Sigmoid colon (tissue), 7 donors: ENCODE data around the gene HNRNPAB. TPM values are rescaled to one million over a fixed set of nuclear protein-coding genes. Genes with fewer than 3 reads are reported as not detected.
A peak's percentile ranks its signal among the peaks of the same experiment; 100 is the strongest.

ENCODE experiments used
- DNase-seq: peaks from one replicate; pipeline ENCODE4 v3.0.0-alpha.2; 2019
- H3K27ac ChIP-seq, 4 donors: fragments of 200-600 bp; sonication (generic); one replicate each; pipeline ENCODE4 v1.5.1; 2016 to 2019; ENCODE audit warnings: mild to moderate bottlenecking in 1 of 4
- H3K27me3 ChIP-seq, 3 donors: fragments of 200-600 bp; sonication (generic); one replicate each; pipeline ENCODE4 v1.5.1; 2019; ENCODE audit warnings: mild to moderate bottlenecking in 1 of 3
- H3K36me3 ChIP-seq, 4 donors: fragments of 200-600 bp; sonication (generic); one replicate each; pipeline ENCODE4 v1.5.1; 2016 to 2019
- H3K4me1 ChIP-seq, 4 donors: fragments of 200-600 bp; sonication (generic); one replicate each; pipeline ENCODE4 v1.5.1; 2017 to 2019
- H3K4me3 ChIP-seq, 4 donors: fragments of 200-600 bp; sonication (generic); one replicate each; pipeline ENCODE4 v1.5.1; 2017 to 2019; ENCODE audit warnings: mild to moderate bottlenecking in 2 of 4, moderate library complexity in 1 of 4
- H3K9me3 ChIP-seq, 4 donors: fragments of 200-600 bp in 3 of 4; sonication (generic) in 3 of 4; one replicate each; pipeline versions ENCODE4 v1.5.1 to v1.6.1; 2013 to 2019
- EP300 ChIP-seq, 4 donors: sonication (generic); formaldehyde crosslinking; IDR thresholded peaks; one replicate each; pipeline ENCODE4 v1.6.1; 2017; ENCODE audit warnings: antibody characterized with exemption in 4 of 4
- POLR2A ChIP-seq, 2 donors: fragments of 450-650 bp; IDR thresholded peaks; one replicate each; pipeline ENCODE4 v1.6.1; 2016; ENCODE audit warnings: antibody characterized with exemption in 2 of 2, mild to moderate bottlenecking in 2 of 2, moderate library complexity in 2 of 2
- POLR2AphosphoS5 ChIP-seq, 4 donors: sonication (generic); formaldehyde crosslinking; IDR thresholded peaks; one replicate each; pipeline ENCODE4 v1.6.1; 2017; ENCODE audit warnings: antibody characterized with exemption in 4 of 4
- WGBS, 2 donors: extraction: QIAGEN DNeasy Blood & Tissue Kit; methylation state at CpG; one replicate each; pipeline ENCODE4 v1.1.7; 2013; 5-methylcytosine and 5-hydroxymethylcytosine counted together
- intact Hi-C: fragments of 100-400 bp; cut with DNase I; formaldehyde crosslinking; loops from one replicate; pipeline ENCODE4 v1.15.1; 2023
- polyA plus RNA-seq, 3 donors: library from polyadenylated mRNA; stranded (reverse); fragments of 200-250 nt; gene quantifications; one replicate each; pipeline ENCODE4 v1.2.3, GENCODE V29; 2013
- total RNA-seq, 4 donors: library from RNA; depleted of rRNA; stranded (reverse); fragments of >200 nt; gene quantifications; one replicate each; pipeline ENCODE4 v1.1.0, GENCODE V29; 2016
- TF ChIP-seq, protein P1 (sequence below), 4 experiments: fragments of 450-650 bp in 3 of 4; fragments of 200-600 bp in 1 of 4; IDR thresholded peaks; one replicate each; pipeline ENCODE4 v1.5.1; 2016 to 2019; ENCODE audit warnings: antibody characterized with exemption in 4 of 4, mild to moderate bottlenecking in 3 of 4, moderate library complexity in 2 of 4
- donor health status: healthy with polysubstance abuse.
- donor health status: Bipolar disorder and iron deficiency.
- donor health status: healthy.

Gene HNRNPAB
- total RNA-seq (100 to 1,000 TPM in 1 of 4 donors, 10 to 100 TPM in 3; 77.8 to 101 (median 83.0) TPM), polyA plus RNA-seq (100 to 1,000 TPM; 212 to 227 (median 219) TPM)

DNA sequence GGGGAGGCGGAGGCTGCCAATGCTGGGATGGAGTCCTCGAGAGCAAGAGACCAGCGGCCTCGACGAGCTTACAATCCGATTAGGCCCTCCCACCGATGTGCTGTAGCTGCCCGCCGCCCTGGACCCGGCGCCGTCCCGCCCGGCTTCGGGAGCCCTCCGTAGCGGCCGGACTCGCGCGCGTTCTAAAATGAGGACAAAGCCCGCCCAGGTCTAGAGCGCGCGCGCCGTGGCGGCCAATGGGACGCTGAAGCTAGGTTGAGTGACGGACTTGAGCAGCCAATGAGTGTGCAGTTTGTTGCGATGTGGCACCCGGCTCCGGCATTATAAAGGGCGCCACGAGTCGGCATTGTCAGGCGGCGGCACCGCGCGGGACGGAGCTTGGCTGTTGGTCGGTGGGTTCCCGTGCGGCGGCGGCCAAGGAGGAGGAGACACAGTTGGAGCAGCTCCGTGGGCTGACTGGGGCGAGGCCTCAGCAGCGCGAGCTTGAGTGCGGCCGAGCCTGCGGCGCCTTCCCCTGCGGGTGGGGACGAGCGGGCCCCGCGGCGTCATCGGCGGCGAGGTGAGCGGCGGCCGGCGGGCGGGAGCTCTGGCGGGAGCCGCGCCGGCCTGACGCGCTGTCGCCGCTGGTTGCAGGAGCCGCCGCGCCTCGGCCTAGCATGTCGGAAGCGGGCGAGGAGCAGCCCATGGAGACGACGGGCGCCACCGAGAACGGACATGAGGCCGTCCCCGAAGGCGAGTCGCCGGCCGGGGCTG lies at the start of gene HNRNPAB:
Gene HNRNPAB (plus strand): TSS at position 352 of the 753 bp plus-strand sequence. CDS start 305 bp downstream, at position 657.
- TF ChIP-seq POLR2A (IDR thresholded peaks at IDR 0.05) (peak; percentile 96 to 98), EP300 (IDR thresholded peaks at IDR 0.05) (no peak), POLR2AphosphoS5 (IDR thresholded peaks at IDR 0.05) (peak; percentile 99 to 100 (median 100))
- 0% methylated on average over 96 of the region's 96 CpGs for WGBS, 2 donors
- Histone ChIP-seq H3K36me3 (peaks cover 10 to 32% (median 25%) of the 10 kb centered on the region in 4 donors), H3K4me1 (peaks cover 0 to 28% (median 22%) of the 10 kb centered on the region in 4 donors), H3K27ac (peak within 1 kb of the TSS; percentile 93 to 97 (median 96)), H3K9me3 (no peaks in the 10 kb centered on the region), H3K27me3 (no peaks in the 10 kb centered on the region), H3K4me3 (peak within 1 kb of the TSS; percentile 71 to 99 (median 86))
- intact Hi-C loops, result loop anchor here (2.0 to 10.0 kb wide), 2 partner anchors 28 to 1350 kb away; partner anchors contain the start of genes PHYKPL and RUFY1
- DNase-seq, result peak; percentile 98

DNA sequence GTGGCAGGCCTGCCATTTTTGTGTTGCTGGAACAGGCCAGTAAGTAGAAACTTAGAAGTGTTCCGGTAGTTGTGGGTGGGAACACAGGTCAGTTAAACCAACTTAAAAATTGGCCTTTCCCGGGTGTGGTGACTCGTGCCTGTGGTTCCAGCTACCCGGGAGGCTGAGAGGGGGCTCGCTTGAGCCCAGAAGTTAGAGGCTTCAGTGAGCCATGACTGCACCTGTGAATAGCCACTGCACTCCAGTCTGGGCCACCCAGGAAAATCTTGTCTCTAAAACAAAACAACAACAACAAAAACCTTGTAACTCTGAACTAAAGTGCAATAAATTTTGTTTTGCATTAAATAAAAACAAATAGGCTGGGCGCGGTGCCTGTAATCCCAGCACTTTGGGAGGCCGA lies 49.3 kb upstream of the HNRNPAB start:
- H3K4me3 ChIP-seq, result no peak overlapping the region

DNA sequence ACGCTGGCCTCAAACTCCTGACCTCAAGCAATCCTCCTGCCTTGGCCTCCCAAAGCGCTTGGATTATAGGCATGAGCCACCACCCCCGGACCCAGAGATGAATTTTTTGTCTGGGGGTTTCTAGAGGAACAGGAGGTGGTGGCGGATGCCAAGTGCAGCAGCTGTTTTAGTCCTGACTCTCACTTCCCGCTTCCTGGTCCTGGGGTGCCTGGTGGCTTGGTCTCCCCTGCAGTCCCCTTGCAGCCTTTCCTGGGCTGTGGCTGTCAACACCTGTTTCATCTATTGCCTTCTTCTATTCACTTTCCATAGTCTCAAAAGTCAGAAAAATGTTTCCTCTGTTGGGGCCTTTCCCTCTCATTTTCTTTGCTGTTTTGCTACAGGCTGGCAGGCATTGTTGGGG lies 44.2 kb upstream of the HNRNPAB start:
- no peak overlapping the region for H3K4me3 ChIP-seq
- peaks cover 0 to 9% (median 9%) of the 10 kb centered on the region in 4 donors for H3K4me1 ChIP-seq
- H3K27me3 ChIP-seq, result peaks cover 0 to 22% (median 8%) of the 10 kb centered on the region in 3 donors
- no peak overlapping the region for H3K27ac ChIP-seq
- WGBS, 2 donors, result 86 to 87% methylated on average over 5 of the region's 5 CpGs
- no peak for TF ChIP-seq POLR2A (IDR thresholded peaks at IDR 0.05)
- no peak for TF ChIP-seq POLR2AphosphoS5 (IDR thresholded peaks at IDR 0.05)
- TF ChIP-seq EP300 (IDR thresholded peaks at IDR 0.05), result no peak
- TF ChIP-seq, protein P1, sequence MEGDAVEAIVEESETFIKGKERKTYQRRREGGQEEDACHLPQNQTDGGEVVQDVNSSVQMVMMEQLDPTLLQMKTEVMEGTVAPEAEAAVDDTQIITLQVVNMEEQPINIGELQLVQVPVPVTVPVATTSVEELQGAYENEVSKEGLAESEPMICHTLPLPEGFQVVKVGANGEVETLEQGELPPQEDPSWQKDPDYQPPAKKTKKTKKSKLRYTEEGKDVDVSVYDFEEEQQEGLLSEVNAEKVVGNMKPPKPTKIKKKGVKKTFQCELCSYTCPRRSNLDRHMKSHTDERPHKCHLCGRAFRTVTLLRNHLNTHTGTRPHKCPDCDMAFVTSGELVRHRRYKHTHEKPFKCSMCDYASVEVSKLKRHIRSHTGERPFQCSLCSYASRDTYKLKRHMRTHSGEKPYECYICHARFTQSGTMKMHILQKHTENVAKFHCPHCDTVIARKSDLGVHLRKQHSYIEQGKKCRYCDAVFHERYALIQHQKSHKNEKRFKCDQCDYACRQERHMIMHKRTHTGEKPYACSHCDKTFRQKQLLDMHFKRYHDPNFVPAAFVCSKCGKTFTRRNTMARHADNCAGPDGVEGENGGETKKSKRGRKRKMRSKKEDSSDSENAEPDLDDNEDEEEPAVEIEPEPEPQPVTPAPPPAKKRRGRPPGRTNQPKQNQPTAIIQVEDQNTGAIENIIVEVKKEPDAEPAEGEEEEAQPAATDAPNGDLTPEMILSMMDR (IDR thresholded peaks at IDR 0.05), result no peak
- intact Hi-C loops, result loop anchor here (5.0 kb wide), 1 partner anchor 38 kb away; no protein-coding TSS in a partner anchor
- H3K36me3 ChIP-seq, result no peaks in the 10 kb centered on the region
- H3K9me3 ChIP-seq, result no peaks in the 10 kb centered on the region
- DNase-seq, result no peak

More for the DNA sequence above, 49.3 kb upstream of the HNRNPAB start:
- 74 to 81% methylated on average over 8 of the region's 8 CpGs for WGBS, 2 donors
- TF ChIP-seq, protein P1 (IDR thresholded peaks at IDR 0.05), result no peak
- TF ChIP-seq EP300 (IDR thresholded peaks at IDR 0.05) (no peak), POLR2AphosphoS5 (IDR thresholded peaks at IDR 0.05) (no peak), POLR2A (IDR thresholded peaks at IDR 0.05) (no peak)
- peaks cover 0 to 28% (median 18%) of the 10 kb centered on the region in 4 donors for H3K4me1 ChIP-seq
- no peaks in the 10 kb centered on the region for H3K9me3 ChIP-seq
- H3K27ac ChIP-seq, result no peak overlapping the region
- peaks cover 0 to 16% (median 4%) of the 10 kb centered on the region in 4 donors for H3K36me3 ChIP-seq
- intact Hi-C loops, result no loop called here
- no peaks in the 10 kb centered on the region for H3K27me3 ChIP-seq
- DNase-seq, result no peak

DNA sequence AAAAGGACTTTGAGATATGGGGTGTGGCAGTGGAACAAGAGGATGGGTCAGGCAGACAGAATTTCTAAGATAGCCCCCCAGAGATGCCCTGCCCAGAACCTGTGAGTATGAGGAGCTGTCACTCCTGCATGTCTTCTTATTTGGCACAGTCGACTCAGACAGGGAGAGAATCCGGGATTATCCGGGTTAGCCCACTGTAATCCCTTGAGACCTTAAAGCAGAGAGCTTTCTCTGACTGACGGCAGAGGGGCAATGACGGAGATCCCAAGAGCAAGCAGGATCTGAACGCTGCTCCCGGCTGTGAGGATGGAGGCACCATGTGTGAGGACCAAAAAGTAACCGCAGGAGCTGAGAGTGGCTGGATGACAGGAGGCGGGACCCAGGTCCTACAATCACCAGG lies 41.9 kb upstream of the HNRNPAB start:
- no peak for DNase-seq
- intact Hi-C loops, result loop anchor here (5.0 kb wide), 1 partner anchor 40 kb away; no protein-coding TSS in a partner anchor
- H3K4me3 ChIP-seq, result no peak overlapping the region
- H3K27me3 ChIP-seq, result peaks cover 0 to 33% (median 14%) of the 10 kb centered on the region in 3 donors
- peaks cover 0 to 9% (median 9%) of the 10 kb centered on the region in 4 donors for H3K4me1 ChIP-seq
- H3K27ac ChIP-seq, result no peak overlapping the region
- WGBS, 2 donors, result 79 to 82% methylated on average over 9 of the region's 9 CpGs
- H3K9me3 ChIP-seq, result no peaks in the 10 kb centered on the region
- no peaks in the 10 kb centered on the region for H3K36me3 ChIP-seq
- TF ChIP-seq EP300 (IDR thresholded peaks at IDR 0.05) (no peak), POLR2A (IDR thresholded peaks at IDR 0.05) (no peak), POLR2AphosphoS5 (IDR thresholded peaks at IDR 0.05) (no peak)
- TF ChIP-seq, protein P1 (IDR thresholded peaks at IDR 0.05), result no peak
